Hair follicle dermal papilla cell (primary cell): ENCODE data around the gene FAM47E. TPM values are rescaled to one million over a fixed set of nuclear protein-coding genes. Genes with fewer than 3 reads are reported as not detected.

Experiments used
- total RNA-seq: library from RNA; depleted of rRNA; stranded (reverse); fragments of >200 nt; gene quantifications from 2 replicates; pipeline ENCODE4 v1.2.3, GENCODE V29; 2012

FAM47E gene
- total RNA-seq = 0.36 and 0.97 TPM in 2 replicates

GRCh38 chr4:76251441-76252270 lies at the start of gene FAM47E:
FAM47E (plus strand) TSS chr4:76251721; CDS start chr4:76251747, 26 bp downstream.

GRCh38 chr4:76213415-76214176 lies 37.9 kb upstream of the FAM47E start, which contains the start of gene SCARB2:
SCARB2 (minus strand) TSS chr4:76213824; CDS start chr4:76213543, 281 bp downstream.

GRCh38 chr4:76305971-76306881 lies 54.7 kb downstream of the FAM47E start, which contains the start of gene STBD1:
STBD1 (plus strand) TSS chr4:76306733; CDS start chr4:76306770, 37 bp downstream.

Other genes with a start within 250 kb of the FAM47E start
- not detected in 2 replicates for gene CXCL9, start 244.2 kb upstream of the FAM47E start, total RNA-seq
- gene CXCL10, start 228.2 kb upstream of the FAM47E start, total RNA-seq = 0.16 and 0.36 TPM in 2 replicates
- not detected in 2 replicates for gene CXCL11, start 215.7 kb upstream of the FAM47E start, total RNA-seq
- gene ART3, start 177.0 kb upstream of the FAM47E start, total RNA-seq = not detected in 2 replicates
- 47.4 and 51.1 TPM in 2 replicates for gene NUP54, start 103.3 kb upstream of the FAM47E start, total RNA-seq
- gene SCARB2, start 37.9 kb upstream of the FAM47E start, total RNA-seq = 165 and 172 TPM in 2 replicates
- gene STBD1, start 55.0 kb downstream of the FAM47E start, total RNA-seq = 6.8 and 8.0 TPM in 2 replicates
- gene CCDC158, start 169.4 kb downstream of the FAM47E start, total RNA-seq = 0.61 and 0.65 TPM in 2 replicates
- 24.8 and 27.7 TPM in 2 replicates for gene SHROOM3, start 183.5 kb downstream of the FAM47E start, total RNA-seq